SK-N-SH treated with all-trans-retinoic acid at 6 μM for 48 hours (cell line): ENCODE measurements around the gene MYL6B.

Source experiments
- ATAC-seq: fragments of 200-7000 bp; cut with Tn5 transposase; 3 replicates; pipeline ENCODE4 v1.9.1; 2020; ENCODE audit warnings: mild to moderate bottlenecking, moderate library complexity
- BACH2 ChIP-seq: fragments of 250-450 bp; sonication (Bioruptor Pico); IDR thresholded peaks from 2 replicates; pipeline ENCODE4 v1.9.0; 2021; ENCODE audit warnings: mild to moderate bottlenecking, borderline replicate concordance
- CSDC2 ChIP-seq: fragments of 250-450 bp; sonication (Bioruptor Pico); IDR thresholded peaks from 2 replicates; pipeline ENCODE4 v1.5.0; 2020; ENCODE audit warnings: mild to moderate bottlenecking, moderate library complexity
- ESRRG ChIP-seq: fragments of 250-450 bp; sonication (Bioruptor Pico); IDR thresholded peaks from 2 replicates; pipeline ENCODE4 v1.6.1; 2021; ENCODE audit warnings: mild to moderate bottlenecking
- ISL1 ChIP-seq: fragments of 250-450 bp; sonication (Bioruptor Pico); IDR thresholded peaks from 2 replicates; pipeline ENCODE4 v2.1.2; 2022; ENCODE audit warnings: mild to moderate bottlenecking, moderate library complexity
- OSR1 ChIP-seq: fragments of 250-450 bp; sonication (Bioruptor Pico); IDR thresholded peaks from 2 replicates; pipeline ENCODE4 v1.8.0; 2022; ENCODE audit warnings: moderate library complexity, mild to moderate bottlenecking, inconsistent platforms
- PPARA ChIP-seq: fragments of 250-450 bp; sonication (Bioruptor Pico); IDR thresholded peaks from 2 replicates; pipeline ENCODE4 v1.5.0; 2020; ENCODE audit warnings: mild to moderate bottlenecking, borderline replicate concordance
- RARB ChIP-seq: fragments of 250-450 bp; sonication (Bioruptor Pico); IDR thresholded peaks from 2 replicates; pipeline ENCODE4 v1.8.0; 2021; ENCODE audit warnings: mild to moderate bottlenecking, moderate library complexity
- SNAI2 ChIP-seq: fragments of 250-450 bp; sonication (Bioruptor Pico); IDR thresholded peaks from 2 replicates; pipeline ENCODE4 v1.5.0; 2020; ENCODE audit warnings: mild to moderate bottlenecking, moderate library complexity
- TCF4 ChIP-seq: fragments of 250-450 bp; sonication (Bioruptor Pico); IDR thresholded peaks from 2 replicates; pipeline ENCODE4 v1.8.0; 2021; ENCODE audit warnings: mild to moderate bottlenecking, moderate library complexity, borderline replicate concordance
- ZC3H10 ChIP-seq: fragments of 250-450 bp; sonication (Bioruptor Pico); IDR thresholded peaks from 2 replicates; pipeline ENCODE4 v1.5.1; 2021; ENCODE audit warnings: mild to moderate bottlenecking, moderate library complexity
- ZFP30 ChIP-seq: fragments of 450-650 bp; formaldehyde crosslinking; IDR thresholded peaks from 2 replicates; pipeline ENCODE4 v1.5.0; 2022; ENCODE audit warnings: mild to moderate bottlenecking, moderate library complexity
- ZNF565 ChIP-seq: fragments of 450-650 bp; formaldehyde crosslinking; conservative IDR thresholded peaks from 2 replicates; pipeline ENCODE4 v1.5.0; 2020; ENCODE audit warnings: low read depth, mild to moderate bottlenecking, moderate library complexity
- ZNF70 ChIP-seq: fragments of 450-650 bp; formaldehyde crosslinking; IDR thresholded peaks from 2 replicates; pipeline ENCODE4 v1.5.0; 2020; ENCODE audit warnings: mild to moderate bottlenecking, moderate library complexity
- ZNF8 ChIP-seq: fragments of 450-650 bp; formaldehyde crosslinking; IDR thresholded peaks from 2 replicates; pipeline ENCODE4 v1.5.0; 2020; ENCODE audit warnings: mild to moderate bottlenecking, moderate library complexity
- TF ChIP-seq, protein P1 (sequence below): fragments of 250-450 bp; sonication (Bioruptor Pico); IDR thresholded peaks from 2 replicates; pipeline ENCODE4 v1.8.0; 2020; ENCODE audit warnings: mild to moderate bottlenecking, moderate library complexity, borderline replicate concordance
- TF ChIP-seq, protein P2 (sequence below): fragments of 250-450 bp; sonication (Bioruptor Pico); IDR thresholded peaks from 2 replicates; pipeline ENCODE4 v1.8.0; 2021; ENCODE audit warnings: low read depth, mild to moderate bottlenecking, moderate library complexity, borderline replicate concordance
- TF ChIP-seq, protein P3 (sequence below): fragments of 250-450 bp; sonication (Bioruptor Pico); IDR thresholded peaks from 2 replicates; pipeline ENCODE4 v1.5.1; 2020; ENCODE audit warnings: low read depth, mild to moderate bottlenecking, moderate library complexity
- TF ChIP-seq, protein P4 (sequence below): fragments of 250-450 bp; sonication (Bioruptor Pico); IDR thresholded peaks from 2 replicates; pipeline ENCODE4 v1.5.1; 2021; ENCODE audit warnings: mild to moderate bottlenecking, moderate library complexity

The MYL6B gene

DNA sequence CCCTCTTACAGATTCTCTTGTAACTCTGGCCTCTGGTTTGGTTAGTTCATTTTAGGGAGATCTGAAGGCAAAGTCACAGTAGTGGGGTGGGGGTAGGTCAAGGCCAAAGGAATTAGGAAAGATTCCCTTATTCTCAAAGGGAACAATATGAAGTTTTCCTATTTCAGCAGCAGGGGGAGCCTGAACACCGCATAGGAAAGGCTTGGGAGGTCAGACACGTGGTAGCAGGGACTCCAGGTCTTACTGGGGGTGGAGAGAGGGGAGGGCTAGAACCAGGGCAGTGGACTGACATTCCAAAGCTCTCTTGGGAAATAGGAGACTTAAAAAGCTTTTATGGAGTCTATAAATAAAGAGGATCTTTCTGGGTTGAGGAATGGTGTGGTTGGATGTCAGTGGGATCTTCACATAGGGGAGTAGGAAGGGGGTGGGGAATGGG lies 33.0 kb upstream of the MYL6B start:
- TF ChIP-seq ZNF70 (no peak), ZNF8 (CRISPR knock-in tag) (no peak), SNAI2 (CRISPR knock-in tag) (no peak), PPARA (no peak), ISL1 (no peak)
- TF ChIP-seq, protein P1, sequence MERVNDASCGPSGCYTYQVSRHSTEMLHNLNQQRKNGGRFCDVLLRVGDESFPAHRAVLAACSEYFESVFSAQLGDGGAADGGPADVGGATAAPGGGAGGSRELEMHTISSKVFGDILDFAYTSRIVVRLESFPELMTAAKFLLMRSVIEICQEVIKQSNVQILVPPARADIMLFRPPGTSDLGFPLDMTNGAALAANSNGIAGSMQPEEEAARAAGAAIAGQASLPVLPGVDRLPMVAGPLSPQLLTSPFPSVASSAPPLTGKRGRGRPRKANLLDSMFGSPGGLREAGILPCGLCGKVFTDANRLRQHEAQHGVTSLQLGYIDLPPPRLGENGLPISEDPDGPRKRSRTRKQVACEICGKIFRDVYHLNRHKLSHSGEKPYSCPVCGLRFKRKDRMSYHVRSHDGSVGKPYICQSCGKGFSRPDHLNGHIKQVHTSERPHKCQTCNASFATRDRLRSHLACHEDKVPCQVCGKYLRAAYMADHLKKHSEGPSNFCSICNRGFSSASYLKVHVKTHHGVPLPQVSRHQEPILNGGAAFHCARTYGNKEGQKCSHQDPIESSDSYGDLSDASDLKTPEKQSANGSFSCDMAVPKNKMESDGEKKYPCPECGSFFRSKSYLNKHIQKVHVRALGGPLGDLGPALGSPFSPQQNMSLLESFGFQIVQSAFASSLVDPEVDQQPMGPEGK (CRISPR knock-in tag), result no peak; the same call in 1 of the 2 replicates
- TF ChIP-seq, protein P2, sequence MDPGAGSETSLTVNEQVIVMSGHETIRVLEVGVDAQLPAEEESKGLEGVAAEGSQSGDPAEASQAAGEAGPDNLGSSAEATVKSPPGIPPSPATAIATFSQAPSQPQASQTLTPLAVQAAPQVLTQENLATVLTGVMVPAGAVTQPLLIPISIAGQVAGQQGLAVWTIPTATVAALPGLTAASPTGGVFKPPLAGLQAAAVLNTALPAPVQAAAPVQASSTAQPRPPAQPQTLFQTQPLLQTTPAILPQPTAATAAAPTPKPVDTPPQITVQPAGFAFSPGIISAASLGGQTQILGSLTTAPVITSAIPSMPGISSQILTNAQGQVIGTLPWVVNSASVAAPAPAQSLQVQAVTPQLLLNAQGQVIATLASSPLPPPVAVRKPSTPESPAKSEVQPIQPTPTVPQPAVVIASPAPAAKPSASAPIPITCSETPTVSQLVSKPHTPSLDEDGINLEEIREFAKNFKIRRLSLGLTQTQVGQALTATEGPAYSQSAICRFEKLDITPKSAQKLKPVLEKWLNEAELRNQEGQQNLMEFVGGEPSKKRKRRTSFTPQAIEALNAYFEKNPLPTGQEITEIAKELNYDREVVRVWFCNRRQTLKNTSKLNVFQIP (CRISPR knock-in tag), result no peak
- TF ChIP-seq, all 23 proteins: peak for 0
- ATAC-seq, result peak; percentile 49

DNA sequence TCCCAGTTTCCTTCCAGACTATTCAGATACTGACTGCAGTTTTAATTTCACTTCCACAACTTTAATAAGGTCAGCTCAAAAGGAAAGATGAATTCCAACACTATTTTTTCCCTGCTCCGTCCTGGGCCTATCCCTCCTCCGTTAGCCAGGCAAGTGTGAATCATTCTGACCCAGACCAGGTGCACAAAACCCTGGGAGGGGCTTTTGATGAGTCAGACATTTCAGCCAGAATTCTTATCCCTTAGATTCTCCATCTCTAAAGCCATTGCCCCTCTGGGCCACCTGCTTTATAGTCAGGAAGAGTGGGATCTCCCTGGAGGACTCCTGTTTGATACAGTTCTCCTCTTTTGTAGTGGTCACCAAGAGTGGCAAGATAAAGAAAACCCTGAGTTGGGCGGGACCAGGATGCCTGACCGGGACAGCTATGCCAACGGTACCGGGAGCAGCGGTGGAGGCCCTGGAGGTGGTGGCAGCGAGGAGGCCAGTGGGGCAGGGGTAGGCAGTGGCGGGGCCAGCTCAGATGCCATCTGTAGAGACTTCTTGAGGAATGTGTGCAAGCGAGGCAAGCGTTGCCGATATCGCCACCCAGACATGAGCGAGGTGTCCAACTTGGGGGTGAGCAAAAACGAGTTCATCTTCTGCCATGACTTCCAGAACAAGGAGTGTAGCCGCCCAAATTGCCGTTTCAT lies 32.1 kb upstream of the MYL6B start:
- TF ChIP-seq, protein P3, sequence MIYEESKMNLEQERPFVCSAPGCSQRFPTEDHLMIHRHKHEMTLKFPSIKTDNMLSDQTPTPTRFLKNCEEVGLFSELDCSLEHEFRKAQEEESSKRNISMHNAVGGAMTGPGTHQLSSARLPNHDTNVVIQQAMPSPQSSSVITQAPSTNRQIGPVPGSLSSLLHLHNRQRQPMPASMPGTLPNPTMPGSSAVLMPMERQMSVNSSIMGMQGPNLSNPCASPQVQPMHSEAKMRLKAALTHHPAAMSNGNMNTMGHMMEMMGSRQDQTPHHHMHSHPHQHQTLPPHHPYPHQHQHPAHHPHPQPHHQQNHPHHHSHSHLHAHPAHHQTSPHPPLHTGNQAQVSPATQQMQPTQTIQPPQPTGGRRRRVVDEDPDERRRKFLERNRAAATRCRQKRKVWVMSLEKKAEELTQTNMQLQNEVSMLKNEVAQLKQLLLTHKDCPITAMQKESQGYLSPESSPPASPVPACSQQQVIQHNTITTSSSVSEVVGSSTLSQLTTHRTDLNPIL (CRISPR knock-in tag), result no peak
- TF ChIP-seq, protein P4, sequence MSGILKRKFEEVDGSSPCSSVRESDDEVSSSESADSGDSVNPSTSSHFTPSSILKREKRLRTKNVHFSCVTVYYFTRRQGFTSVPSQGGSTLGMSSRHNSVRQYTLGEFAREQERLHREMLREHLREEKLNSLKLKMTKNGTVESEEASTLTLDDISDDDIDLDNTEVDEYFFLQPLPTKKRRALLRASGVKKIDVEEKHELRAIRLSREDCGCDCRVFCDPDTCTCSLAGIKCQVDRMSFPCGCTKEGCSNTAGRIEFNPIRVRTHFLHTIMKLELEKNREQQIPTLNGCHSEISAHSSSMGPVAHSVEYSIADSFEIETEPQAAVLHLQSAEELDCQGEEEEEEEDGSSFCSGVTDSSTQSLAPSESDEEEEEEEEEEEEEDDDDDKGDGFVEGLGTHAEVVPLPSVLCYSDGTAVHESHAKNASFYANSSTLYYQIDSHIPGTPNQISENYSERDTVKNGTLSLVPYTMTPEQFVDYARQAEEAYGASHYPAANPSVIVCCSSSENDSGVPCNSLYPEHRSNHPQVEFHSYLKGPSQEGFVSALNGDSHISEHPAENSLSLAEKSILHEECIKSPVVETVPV (CRISPR knock-in tag), result no peak
- no peak for TF ChIP-seq BACH2 (CRISPR knock-in tag)
- no peak for TF ChIP-seq OSR1
- no peak for TF ChIP-seq ZFP30 (CRISPR knock-in tag)
- TF ChIP-seq, protein P1 (CRISPR knock-in tag), result no peak
- no peak for TF ChIP-seq ZNF565
- no peak for TF ChIP-seq SNAI2 (CRISPR knock-in tag)
- no peak for TF ChIP-seq ESRRG (CRISPR knock-in tag)
- no peak for TF ChIP-seq CSDC2 (CRISPR knock-in tag)
- no peak for TF ChIP-seq ZC3H10 (CRISPR knock-in tag)
- TF ChIP-seq ZNF70, result no peak
- TF ChIP-seq, protein P2 (CRISPR knock-in tag), result no peak
- no peak for ATAC-seq

DNA sequence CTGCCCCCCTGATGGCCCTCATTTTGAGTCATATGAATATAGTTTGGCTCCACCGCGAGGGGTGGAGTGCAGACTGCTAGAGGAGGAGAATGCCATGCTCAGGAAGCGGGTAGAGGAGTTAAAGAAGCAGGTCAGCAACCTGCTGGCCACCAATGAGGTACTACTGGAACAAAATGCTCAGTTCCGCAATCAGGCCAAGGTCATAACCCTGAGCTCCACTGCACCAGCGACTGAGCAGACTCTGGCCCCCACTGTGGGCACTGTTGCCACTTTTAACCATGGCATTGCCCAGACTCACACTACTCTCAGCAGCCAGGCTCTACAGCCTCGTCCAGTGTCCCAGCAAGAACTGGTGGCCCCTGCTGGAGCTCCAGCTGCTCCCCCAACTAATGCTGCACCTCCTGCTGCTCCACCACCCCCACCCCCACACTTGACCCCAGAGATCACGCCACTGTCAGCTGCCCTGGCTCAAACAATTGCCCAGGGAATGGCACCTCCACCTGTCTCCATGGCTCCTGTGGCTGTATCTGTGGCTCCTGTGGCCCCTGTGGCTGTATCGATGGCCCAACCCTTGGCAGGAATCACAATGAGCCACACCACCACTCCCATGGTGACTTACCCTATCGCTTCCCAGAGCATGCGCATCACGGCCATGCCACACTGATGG lies 31.1 kb upstream of the MYL6B start:
- ATAC-seq, result no peak
- TF ChIP-seq, protein P2 (CRISPR knock-in tag), result no peak
- TF ChIP-seq ZC3H10 (CRISPR knock-in tag), result peak; percentile 16; the same call in 1 of the 2 replicates
- no peak for TF ChIP-seq RARB (CRISPR knock-in tag)
- no peak for TF ChIP-seq TCF4
- TF ChIP-seq ZNF70, result no peak
- no peak for TF ChIP-seq ESRRG (CRISPR knock-in tag)
